ENCODE measurements around the gene NAA10.

Gene NAA10

DNA sequence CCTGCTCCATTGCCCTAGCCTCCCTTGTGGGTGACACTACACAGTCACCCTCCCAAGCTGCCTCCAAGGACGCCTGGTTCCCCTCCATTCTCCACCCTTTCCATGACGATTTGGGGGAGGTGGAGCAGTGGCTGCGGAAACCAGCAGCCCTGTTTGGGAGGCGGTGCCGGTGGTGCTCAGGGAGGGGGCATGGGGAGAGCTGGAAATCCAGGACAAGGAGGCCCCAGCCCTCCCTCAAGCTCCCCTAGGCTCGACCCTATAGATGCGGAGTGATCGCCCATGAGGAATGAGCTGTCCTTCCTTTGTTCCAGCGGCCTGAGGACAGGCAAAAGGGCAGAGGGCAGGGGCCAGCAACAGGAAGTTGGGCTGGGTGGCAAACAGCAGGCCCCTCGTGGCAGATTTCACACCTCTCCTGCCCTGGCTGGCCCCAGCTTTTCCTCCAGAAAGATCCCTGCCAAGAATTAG, 13.2 kb upstream of the NAA10 start:
- DNase-seq (ENCODE audit: low spot score) = no peak

DNA sequence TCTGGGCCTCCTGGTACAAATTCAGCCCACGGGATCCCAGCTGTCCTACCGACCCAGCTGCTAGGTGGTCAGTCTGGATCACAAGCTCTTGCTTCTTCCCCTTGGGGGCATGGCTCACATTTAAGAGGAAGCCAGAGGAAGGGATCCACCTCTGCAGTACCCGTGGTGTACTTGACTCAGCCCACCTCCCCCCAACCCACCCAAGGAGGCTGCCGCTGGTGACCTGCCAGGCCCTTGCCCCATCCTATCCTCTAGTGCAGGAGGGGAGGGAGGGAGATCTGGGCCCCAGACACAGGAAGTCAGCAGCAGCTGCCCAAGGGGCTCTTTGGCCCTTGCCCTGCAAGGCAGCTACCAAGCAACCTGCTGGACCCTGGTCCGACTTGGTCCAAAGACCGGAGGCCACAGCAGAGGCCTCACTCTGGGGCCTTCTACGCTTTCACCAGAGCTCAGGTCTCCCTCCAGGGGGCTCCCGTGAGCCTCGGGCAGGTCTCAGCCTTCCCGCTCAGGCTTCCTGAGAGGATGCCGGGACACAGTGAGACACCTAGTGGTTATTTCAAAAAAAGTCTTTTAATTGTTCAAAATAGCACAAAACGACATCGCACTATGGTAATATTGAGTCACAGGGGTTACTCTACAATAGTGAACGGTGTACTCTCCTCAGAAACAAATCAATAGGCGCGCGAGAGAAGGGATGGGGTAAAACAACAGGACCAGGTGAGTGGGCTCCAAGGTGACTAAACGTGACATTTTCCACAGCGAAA, 12.4 kb upstream of the NAA10 start:
- DNase-seq (ENCODE audit: low spot score) = peak; percentile 60

DNA sequence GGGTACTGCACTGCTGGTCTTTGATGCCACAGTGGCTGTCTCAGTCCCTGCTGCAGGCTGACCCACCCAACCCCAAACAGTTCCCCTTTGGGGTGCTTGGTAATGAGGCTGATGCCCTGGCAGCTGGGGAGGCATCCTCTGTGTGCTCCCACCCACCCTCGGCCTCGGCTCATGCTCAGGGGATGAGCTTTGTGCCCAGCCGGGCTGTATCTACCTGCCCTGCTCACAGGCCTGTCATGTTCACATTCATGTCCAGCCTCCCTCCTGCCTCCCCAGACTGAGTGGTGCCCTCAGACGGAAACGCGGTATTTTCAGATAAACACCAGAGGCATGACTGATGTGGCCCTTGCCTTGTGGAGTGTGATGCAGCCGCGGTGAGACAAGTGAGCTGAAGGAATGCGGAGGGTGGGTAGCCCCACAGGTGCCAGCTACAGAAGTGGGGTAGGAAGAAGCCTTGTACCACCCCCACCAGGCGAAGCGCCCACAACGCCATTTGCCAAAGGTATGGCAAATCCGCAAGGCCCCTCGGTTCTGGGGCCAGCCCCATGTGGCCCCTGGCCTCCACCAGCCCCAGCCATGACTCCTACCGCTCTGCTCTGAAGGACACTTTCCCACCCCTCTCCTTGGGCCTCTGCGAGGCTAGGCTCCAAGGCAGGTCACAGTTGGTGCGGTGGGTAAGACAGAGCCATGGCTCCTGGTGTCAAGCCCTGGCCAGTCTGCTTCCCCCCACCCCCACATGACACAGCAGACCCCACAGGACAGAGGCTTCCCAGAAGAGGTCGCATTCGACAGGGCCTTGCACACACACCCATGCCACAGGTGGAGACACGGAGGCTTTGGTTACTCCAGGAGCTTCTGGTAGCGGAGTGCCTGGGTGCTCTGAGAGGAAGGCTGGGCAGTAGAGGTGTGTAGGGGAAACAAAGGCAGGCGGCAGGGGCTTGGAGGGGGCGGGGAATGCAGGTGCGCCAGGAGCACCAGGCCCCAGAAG, 11.4 kb upstream of the NAA10 start:
- DNase-seq (ENCODE audit: low spot score) = no peak

DNA sequence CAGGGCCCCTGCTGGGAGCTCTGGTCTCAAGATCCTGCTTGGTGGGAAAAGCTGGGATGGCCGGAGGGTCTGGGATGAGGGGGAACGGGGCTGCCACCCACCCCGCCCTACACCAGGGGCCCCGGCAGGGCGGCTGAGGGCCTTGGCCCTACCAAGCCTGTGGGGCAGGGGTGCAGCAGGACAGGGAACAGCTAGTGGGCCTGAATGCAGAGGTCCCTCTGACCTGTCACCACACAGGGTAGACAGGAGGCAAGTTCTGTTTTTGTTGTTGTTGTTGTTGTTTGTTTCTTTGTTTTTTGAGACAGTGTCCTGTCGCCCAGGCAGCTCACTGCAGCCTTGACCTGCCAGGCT, 9.9 kb upstream of the NAA10 start:
- no peak for DNase-seq (ENCODE audit: low spot score)

DNA sequence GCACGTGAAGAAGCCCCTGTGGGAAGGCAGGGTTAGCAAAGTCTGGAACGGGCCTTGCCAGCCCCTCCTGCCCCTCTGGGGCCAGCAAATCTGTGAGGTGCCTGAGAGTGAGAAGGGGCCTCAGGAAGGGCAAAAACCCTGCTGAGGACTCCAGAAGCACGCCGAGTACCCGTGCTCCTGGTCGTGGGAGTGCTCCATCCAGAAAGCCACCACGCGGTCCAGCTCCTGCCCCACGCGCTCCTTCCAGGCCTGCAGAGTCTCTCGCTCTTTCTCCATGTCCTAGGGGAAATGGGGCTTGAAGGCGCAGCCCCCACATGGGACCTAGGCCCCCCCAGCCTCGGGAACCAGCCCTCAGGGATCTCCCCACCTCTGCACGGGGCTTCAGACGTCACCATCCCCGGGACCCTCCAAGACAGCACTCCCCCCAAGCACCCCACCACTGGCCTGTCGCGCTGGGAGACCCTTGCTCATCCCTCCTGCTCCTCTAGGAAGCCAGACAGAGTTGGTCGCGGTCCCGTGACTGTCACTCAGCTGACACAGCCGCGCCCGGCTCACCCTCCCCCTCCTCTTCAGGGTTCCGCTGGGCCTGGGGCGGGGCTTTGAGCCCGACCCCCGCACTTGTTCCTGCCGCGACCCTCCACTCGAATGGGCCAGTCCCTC, 9.4 kb upstream of the NAA10 start, which contains the start of gene RENBP:
RENBP (minus strand) TSS at position 504 of the 660 bp plus-strand sequence; CDS start at position 471, 33 bp downstream.
- DNase-seq (ENCODE audit: low spot score) = no peak

DNA sequence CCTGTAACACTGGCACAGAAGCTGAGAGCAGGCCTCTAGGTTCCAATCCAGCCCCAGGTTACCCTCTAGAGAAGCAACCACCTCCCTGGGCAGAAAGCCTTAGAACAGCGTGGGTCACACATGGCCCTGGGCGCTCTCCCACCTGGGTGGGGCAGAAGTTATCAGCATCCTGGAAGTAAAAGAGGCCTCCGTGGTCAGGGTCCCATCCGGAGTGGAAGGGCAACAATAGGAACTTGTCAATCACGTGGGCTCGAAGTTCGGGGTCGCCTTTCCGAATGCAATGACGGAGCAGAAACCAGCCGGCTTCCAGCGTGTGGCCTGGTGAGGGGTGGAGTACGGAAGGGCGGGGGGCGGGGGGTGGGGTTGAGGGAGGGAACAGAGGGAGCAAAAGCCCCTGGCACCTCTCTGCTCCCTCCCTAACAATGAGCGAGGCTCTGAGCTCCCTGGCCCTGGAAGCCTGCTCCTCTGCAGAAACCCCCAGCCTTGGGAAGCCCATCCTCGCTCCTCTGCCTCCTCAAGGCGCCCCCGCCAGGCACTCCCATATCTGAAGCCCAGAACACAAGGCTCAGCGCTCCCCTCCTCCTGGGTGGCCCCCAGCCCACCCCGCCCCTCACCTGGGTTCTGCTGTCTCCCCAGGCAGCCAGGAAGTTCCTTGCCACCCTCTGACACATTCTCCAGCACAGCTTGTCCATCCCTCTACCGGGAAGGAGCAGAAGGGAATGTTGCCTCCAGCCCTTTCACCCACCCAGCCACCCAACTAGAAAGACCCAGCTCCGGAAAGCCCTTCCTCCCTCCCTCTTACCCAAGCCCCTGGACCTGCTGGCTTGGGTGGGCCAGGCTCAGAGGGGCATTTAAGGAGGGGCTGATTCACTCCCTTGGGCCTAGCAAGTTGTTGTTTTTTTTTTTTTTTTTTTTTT, 6.8 kb upstream of the NAA10 start:
- DNase-seq (ENCODE audit: low spot score) = no peak

DNA sequence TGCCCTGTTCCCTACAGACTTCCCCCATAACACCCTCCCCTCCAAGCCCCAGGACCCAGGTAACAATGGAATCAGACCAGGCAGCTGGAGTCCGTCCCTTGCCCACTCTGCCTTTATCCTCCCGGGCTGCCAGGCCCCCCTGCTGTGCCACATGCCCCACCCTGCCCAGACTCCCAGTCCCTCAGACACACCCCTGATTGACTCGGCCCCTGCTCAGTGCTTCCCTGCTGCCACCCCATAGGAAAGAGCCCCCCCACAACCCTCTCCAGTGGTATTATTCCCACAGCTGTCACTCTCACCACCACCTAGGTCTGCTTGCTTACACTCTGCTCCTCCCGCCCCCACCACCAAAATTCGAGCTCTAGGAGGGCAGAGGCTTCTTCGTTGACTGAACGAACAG, 4.7 kb upstream of the NAA10 start:
- DNase-seq (ENCODE audit: low spot score) = no peak

DNA sequence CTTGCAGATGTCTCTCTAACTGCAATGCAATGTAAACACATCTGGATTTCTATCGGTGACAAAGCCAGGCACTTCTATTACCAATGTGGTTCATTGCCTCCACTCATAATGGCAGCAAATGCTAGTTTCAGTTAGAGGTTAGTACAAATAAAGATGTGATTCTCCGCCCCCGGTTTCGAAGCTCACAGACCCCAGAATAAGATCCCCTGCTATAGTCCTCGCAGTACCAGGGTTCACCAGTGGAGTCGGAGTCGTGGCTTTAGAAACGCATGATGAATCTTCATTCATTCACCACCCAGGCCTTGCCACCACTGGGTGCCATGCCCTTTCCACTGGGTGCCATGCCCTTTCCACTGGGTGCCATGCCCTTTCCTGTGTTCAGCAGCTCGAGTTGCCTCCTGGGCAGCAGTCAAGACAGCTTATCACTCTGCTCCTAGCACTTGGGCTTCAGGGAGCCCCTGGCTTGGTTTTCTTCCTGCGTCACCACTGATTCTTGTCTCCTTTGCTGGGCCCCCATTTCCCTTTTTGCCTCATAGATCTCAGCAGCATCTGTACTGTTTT, 3.5 kb upstream of the NAA10 start:
- DNase-seq (ENCODE audit: low spot score) = no peak

DNA sequence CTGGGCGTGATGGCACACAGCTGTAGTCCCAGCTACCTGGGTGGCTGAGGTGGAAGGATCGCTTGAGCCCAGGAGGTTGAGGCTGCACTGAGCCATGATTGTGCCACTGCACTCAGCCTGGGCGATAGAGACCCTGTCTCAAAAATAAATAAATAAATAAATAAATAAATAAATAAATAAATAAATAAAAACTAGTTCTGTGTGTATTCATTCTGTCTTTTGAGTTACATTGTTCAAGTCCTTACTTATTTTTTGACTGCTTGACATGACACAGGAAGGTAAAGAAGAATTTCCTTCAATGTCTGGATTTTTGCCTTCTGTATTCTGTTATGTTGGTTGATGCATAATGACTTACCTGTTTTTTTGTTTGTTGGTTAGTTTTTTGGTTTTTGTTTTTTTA, 2.2 kb upstream of the NAA10 start:
- DNase-seq (ENCODE audit: low spot score) = no peak

DNA sequence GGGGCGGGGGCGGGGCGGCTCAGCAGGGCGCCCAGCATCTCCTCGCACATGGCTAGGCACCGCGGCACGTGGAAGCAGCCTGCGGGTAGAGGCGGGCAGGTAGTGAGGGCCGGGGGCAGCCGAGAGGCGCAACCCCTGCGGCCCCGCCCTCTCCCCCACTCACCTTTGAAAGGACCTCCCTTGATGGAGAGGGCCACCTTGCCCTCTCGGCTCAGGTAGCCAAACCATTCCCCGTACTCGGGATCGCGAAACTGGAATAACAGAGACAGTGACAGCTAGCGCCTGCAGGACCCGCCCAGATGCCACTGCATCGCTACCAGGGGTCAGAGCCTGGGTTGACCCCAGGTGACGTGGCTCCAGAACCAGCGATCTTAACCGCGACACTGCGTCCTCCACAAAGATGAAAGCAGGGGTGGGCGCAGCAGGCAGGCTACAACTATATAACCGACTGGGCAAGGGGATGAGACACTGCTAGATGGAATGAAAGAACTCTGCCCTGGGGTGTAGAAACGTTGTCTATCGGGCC, 552 bp upstream of the NAA10 start:
- no peak for DNase-seq (ENCODE audit: low spot score)

DNA sequence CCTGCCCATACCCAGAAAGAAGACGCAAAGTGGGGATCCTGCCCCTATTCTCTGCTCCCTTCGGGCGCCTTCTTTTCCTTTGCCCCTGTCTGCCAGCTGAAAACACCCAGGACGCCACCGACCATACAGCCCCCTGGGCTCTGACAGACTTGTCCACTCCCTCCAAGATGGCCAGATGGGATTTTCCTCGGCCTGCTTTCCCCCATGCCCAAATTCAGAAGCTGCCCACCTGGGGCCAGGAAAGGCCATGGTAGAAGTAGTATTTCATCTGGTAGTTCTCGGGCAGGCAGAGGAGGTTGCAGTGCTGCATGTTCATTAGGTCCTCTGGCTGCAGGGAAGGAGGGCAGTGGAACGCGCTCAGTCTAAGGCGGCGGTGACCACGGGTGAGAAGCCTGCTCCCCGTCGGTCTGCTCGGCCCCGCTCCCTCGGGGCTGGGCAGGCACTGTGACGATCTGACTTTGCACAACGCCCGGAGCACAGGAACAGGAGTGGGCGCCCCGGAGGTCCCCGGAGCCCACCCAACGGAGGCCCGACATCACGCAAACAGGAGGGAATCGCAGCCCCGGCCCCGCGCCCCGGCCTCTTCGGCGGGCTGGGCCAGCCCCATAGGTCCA, 582 bp downstream of the NAA10 start:
- no peak for DNase-seq (ENCODE audit: low spot score)

DNA sequence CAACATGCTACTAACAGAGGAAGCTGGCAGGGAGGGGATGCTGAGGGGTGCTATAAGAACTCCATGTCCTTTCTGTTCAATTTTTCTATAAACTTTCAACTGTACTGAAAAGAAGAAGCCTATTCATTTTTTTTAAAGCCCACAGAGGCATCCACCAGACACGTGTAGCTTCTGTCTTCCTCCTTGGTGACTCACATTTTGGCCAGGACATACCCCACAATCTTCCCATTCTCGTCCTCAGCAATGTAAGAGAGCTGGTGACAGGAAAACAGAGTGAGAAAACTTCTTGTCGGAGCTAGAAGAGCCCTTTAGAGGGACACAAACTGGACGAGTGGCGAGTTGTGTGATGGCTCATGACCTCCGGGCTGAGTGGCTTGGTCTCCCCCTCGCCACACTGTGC, 1.1 kb downstream of the NAA10 start:
- peak; percentile 40 for DNase-seq (ENCODE audit: low spot score)

DNA sequence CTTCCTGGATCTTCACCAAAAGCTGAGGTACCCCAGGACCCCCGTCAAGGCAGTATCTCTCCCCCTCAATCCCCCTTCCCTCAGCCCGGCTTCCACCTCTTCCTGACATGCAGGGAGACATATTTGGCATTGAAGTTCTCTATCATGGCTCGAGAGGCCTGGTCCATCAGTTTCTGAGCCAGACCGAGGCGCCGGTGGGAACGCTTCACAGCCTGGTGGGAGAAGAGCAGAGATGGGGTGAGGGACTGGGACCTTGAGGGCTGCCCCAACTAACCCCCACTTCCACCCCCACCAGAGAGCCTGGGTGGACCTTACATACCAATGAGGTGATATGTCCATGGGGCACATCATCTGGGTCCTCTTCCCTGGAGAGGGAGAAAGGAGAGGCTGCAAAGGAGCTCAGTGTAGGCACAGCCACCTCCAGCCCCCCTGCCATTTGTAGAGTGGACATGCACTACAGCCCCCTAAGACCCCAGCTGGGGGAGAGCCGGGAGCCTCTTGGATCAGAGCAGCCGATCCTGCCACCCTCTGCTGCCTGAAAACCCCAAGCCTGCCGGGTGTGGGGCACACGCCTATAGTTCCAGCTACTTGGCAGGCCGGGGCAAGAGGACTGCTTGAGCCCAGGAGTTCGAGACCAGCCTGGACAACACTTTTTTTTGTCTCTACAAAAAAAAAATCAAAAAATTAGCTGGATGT, 2.5 kb downstream of the NAA10 start:
- DNase-seq (ENCODE audit: low spot score) = no peak

DNA sequence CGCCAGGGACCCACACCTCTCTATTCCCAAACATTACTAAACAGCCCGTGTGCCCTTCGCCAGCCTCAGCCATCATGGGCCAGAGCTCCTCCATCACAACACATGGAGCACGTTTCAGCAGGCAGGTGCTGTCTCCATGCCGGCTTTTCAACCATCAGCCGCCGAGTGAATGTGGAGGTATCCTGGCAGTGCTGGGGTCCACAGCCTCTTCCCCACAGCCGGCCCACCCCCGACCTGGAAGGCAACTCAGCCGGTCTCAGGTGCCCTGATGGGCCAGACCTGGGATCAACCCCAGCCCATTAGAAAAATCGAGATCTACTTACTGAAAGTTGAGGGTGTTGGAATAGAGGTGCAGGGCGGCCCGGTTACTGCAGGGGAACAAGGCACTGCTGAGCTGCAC, 3.1 kb downstream of the NAA10 start:
- no peak for DNase-seq (ENCODE audit: low spot score)

DNA sequence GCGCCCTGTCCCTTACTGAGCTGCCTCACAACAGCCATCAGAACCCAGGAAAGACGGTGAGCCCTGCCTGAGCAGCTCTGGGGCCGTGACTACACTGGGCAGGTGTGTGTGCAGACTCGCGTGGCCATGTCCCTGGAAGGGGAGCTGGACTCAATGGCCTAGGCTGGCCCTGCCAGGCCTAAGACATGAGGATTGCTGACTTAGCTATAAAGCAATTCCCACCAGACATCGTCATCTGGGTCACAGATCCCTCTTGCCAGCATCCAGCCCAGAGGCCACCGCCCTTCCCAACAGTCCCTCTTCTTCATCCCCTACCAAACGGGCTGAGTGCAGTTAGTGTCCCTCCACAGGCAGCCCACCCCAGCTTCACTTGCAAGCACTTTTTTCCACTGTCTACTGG, 3.7 kb downstream of the NAA10 start:
- no peak for DNase-seq (ENCODE audit: low spot score)

DNA sequence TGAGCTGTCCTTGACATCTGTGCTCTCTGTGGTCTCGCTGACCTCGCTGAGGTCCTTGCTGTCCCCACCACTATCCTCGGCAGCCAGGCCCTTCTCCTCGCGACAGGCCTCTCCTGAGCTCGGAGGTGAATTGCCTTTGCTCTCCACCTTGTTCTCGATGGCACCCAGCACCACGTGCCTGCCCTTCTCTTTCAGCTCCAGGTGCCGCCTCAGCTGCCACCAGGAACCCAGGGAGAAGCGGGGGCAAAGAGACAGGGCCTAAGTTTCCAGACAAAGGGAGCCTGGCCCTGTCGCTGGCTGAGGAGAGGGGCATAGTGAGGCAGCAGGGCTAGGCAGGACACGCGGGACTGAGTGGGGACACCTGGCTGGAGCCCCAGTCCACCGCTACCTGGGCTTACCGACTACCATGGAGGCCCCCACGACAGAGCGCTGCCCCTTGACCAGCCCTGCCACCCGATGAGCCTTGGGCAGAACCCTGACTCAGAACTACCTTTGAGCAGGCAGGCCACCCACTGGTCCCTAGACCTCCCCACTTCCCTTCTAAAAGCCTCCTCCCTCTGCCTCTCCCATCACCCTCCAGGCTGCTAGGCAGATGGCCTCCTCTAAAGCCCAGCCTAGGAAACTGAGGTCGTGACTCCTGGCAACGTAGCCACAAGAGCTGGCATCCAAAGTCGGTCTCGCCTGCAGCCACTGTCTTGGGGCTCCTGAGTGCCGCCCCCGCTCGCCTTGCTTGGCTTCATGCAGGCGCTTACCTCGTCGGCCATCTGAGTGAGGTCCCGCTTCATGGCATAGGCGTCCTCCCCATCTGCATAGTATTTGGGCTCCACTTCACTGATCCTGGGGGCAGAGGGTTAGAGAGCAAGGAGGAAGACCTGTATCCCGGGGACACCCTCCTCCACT, 4.6 kb downstream of the NAA10 start:
- DNase-seq (ENCODE audit: low spot score) = no peak

DNA sequence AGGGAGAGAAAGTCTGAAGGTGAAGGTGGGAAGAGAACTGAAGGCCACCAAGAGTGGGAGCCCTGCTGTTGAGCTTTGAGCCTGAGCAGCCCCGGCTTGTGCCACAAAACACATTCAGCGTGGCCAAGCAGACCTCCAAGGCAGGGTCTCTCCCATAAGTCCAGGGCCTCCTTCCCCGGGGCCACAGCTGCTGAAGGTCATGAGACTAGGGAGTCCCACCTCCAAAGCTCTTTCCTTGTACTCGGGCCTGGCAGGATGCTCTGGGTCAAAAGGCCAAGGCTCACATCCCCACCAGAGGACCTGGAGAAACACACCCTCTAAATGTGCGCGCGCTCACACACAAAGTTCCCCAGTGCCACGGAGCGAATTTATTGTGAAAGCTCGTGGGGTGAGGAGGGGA, 5.3 kb downstream of the NAA10 start:
- DNase-seq (ENCODE audit: low spot score) = no peak

DNA sequence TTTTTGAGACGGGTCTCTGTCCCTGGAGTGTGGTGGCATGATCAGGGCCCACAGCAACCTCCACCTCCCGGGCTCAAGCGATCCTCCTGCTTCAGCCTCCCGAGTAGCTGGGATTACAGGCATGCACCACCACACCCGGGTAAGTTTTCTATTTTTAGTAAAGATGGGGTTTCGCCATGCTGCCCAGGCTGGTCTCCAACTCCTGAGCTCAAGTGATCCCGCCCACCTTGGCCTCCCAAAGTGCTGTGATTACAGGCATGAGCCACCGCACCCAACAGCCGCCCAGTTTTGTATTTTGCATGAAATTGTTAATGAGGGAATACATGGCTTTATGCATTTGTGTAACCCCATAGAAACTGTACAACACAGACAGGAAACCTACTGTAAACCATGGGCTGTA, 6.0 kb downstream of the NAA10 start:
- no peak for DNase-seq (ENCODE audit: low spot score)

Measured in COLO829 (cell line).